ENCODE data around the gene FRMD3.

GRCh38 chr9:83396813-83397212 is 141.4 kb downstream of the FRMD3 start:
- no peak for TF ChIP-seq CTCF (IDR thresholded peaks at IDR 0.05)
- TF ChIP-seq EZH2 (IDR thresholded peaks at IDR 0.05): no peak
- no peak for TF ChIP-seq EZH2phosphoT487 (IDR thresholded peaks at IDR 0.05)
